ENCODE data around the gene EPS8. TPM values are rescaled to one million over a fixed set of nuclear protein-coding genes. Genes with fewer than 3 reads are reported as not detected.
"Not testable (repeated sequence)": the region's sequence is repeated elsewhere in the genome, so short reads cannot be mapped to it uniquely, and the experiment has no call there.

EPS8 gene
- polyA plus RNA-seq, 1 experiment = 69.9 TPM

- POLR2A ChIA-PET = no interaction called here
- no peak for TF ChIP-seq CTCF (IDR thresholded peaks at IDR 0.05; ENCODE audit: low read depth, low read length)
- CTCF ChIA-PET = interaction anchor here (0.6 kb wide), 1 partner anchor 1140 kb away, joined by 3 read pairs; no protein-coding TSS in a partner anchor
- H3K27ac ChIP-seq (ENCODE audit: low read depth, low read length) = no peak overlapping the region
- no peaks in the 10 kb centered on the region for H3K9me3 ChIP-seq (ENCODE audit: control insufficient read depth, insufficient read depth, low read length)
- DNase-seq (ENCODE audit: low read depth, low spot score) = no peak
- no peaks in the 10 kb centered on the region for H3K27me3 ChIP-seq (ENCODE audit: control insufficient read depth, insufficient read depth, low read length)
- H3K4me3 ChIP-seq (ENCODE audit: low read depth, low read length) = no peak overlapping the region
Measured at GRCh38 chr12:15769586-15769985, 19.6 kb downstream of the EPS8 start.

- CTCF ChIA-PET = no interaction called here
- no peak for TF ChIP-seq CTCF (IDR thresholded peaks at IDR 0.05; ENCODE audit: low read depth, low read length)
- no peaks in the 10 kb centered on the region for H3K9me3 ChIP-seq (ENCODE audit: control insufficient read depth, insufficient read depth, low read length)
- no peak for DNase-seq (ENCODE audit: low read depth, low spot score)
- no peak overlapping the region for H3K4me3 ChIP-seq (ENCODE audit: low read depth, low read length)
- no peaks in the 10 kb centered on the region for H3K27me3 ChIP-seq (ENCODE audit: control insufficient read depth, insufficient read depth, low read length)
- H3K27ac ChIP-seq (ENCODE audit: low read depth, low read length) = no peak overlapping the region
- POLR2A ChIA-PET = no interaction called here
Measured at GRCh38 chr12:15767301-15767700, 21.9 kb downstream of the EPS8 start.

- Histone ChIP-seq H3K4me3 (ENCODE audit: low read depth, low read length) (no peak overlapping the region), H3K9me3 (ENCODE audit: control insufficient read depth, insufficient read depth, low read length) (no peaks in the 10 kb centered on the region), H3K27ac (ENCODE audit: low read depth, low read length) (no peak overlapping the region), H3K27me3 (ENCODE audit: control insufficient read depth, insufficient read depth, low read length) (no peaks in the 10 kb centered on the region)
- POLR2A ChIA-PET = no interaction called here
- TF ChIP-seq CTCF (IDR thresholded peaks at IDR 0.05; ENCODE audit: low read depth, low read length) = no peak
- CTCF ChIA-PET = no interaction called here
- DNase-seq (ENCODE audit: low read depth, low spot score) = no peak
Measured at GRCh38 chr12:15763328-15763727, 25.9 kb downstream of the EPS8 start.

GRCh38 chr12:15762162-15762561 lies 27.0 kb downstream of the EPS8 start:
- POLR2A ChIA-PET; H3K27me3 ChIP-seq (ENCODE audit: control insufficient read depth, insufficient read depth, low read length); H3K9me3 ChIP-seq (ENCODE audit: control insufficient read depth, insufficient read depth, low read length); H3K27ac ChIP-seq (ENCODE audit: low read depth, low read length); DNase-seq (ENCODE audit: low read depth, low spot score); CTCF ChIA-PET; H3K4me3 ChIP-seq (ENCODE audit: low read depth, low read length): not testable (repeated sequence)

GRCh38 chr12:15757553-15758255 lies 31.5 kb downstream of the EPS8 start:
- Histone ChIP-seq H3K9me3 (ENCODE audit: control insufficient read depth, insufficient read depth, low read length) (no peaks in the 10 kb centered on the region), H3K27me3 (ENCODE audit: control insufficient read depth, insufficient read depth, low read length) (no peaks in the 10 kb centered on the region), H3K4me3 (ENCODE audit: low read depth, low read length) (no peak overlapping the region), H3K27ac (ENCODE audit: low read depth, low read length) (no peak overlapping the region)
- no peak for TF ChIP-seq CTCF (IDR thresholded peaks at IDR 0.05; ENCODE audit: low read depth, low read length)
- DNase-seq (ENCODE audit: low read depth, low spot score) = no peak
- ChIA-PET CTCF (interaction anchor here (0.6 kb wide), 1 partner anchor 156 kb away, joined by 8 read pairs; no protein-coding TSS in a partner anchor), POLR2A (interaction anchor here (1.8 kb wide), 1 partner anchor 23 kb away, joined by 6 read pairs; no protein-coding TSS in a partner anchor)
